Neural progenitor cell (in vitro differentiated cells): ENCODE measurements around the gene PSMG1. TPM values are rescaled to one million over a fixed set of nuclear protein-coding genes. Genes with fewer than 3 reads are reported as not detected.

Experiments
- DNase-seq: peaks from one replicate; pipeline ENCODE4 v3.0.0-alpha.2; 2016; ENCODE audit warnings: low spot score
- H2AFZ ChIP-seq: fragments of 200-600 bp; sonication (generic); replicated peaks from 2 replicates; pipeline ENCODE4 v1.6.1; 2016; ENCODE audit warnings: antibody characterized with exemption
- H3F3A ChIP-seq: fragments of 200-600 bp; sonication (generic); 2 replicates; pipeline ENCODE4 v1.6.1; 2016; ENCODE audit warnings: antibody characterized with exemption, low read depth
- H3K27ac ChIP-seq: fragments of 200-600 bp; sonication (generic); 2 replicates; pipeline ENCODE4 v1.5.1; 2016; ENCODE audit warnings: mild to moderate bottlenecking
- H3K27me3 ChIP-seq: fragments of 200-600 bp; sonication (generic); 2 replicates; pipeline ENCODE4 v1.6.1; 2016; ENCODE audit warnings: mild to moderate bottlenecking, moderate library complexity
- H3K36me3 ChIP-seq: fragments of 200-600 bp; sonication (generic); 2 replicates; pipeline ENCODE4 v1.5.1; 2016
- H3K4me1 ChIP-seq: fragments of 200-600 bp; sonication (generic); 2 replicates; pipeline ENCODE4 v1.6.1; 2016; ENCODE audit warnings: mixed run types
- H3K4me2 ChIP-seq: fragments of 200-600 bp; sonication (generic); 2 replicates; pipeline ENCODE4 v1.6.1; 2016
- H3K4me3 ChIP-seq: fragments of 200-600 bp; sonication (generic); 2 replicates; pipeline ENCODE4 v1.5.1; 2016
- H3K79me2 ChIP-seq: fragments of 200-600 bp; sonication (generic); 2 replicates; pipeline ENCODE4 v1.6.1; 2016; ENCODE audit warnings: low read depth
- H3K9ac ChIP-seq: fragments of 200-600 bp; sonication (generic); 2 replicates; pipeline ENCODE4 v1.6.1; 2016
- H3K9me3 ChIP-seq: fragments of 200-600 bp; sonication (generic); 2 replicates; pipeline ENCODE4 v1.5.1; 2016; ENCODE audit warnings: low read depth
- H4K20me1 ChIP-seq: fragments of 200-600 bp; sonication (generic); 2 replicates; pipeline ENCODE4 v1.6.1; 2016; ENCODE audit warnings: low read depth
- H3K27ac Mint-ChIP-seq: 3 replicates; pipeline ENCODE4 v1.8.0; 2021; ENCODE audit warnings: mixed read lengths
- H3K27me3 Mint-ChIP-seq: 2 replicates; pipeline ENCODE4 v1.8.0; 2022; ENCODE audit warnings: low read depth, mild to moderate bottlenecking, inconsistent platforms, moderate library complexity, mixed read lengths; ENCODE audit not compliant: insufficient read depth
- H3K36me3 Mint-ChIP-seq: 3 replicates; pipeline ENCODE4 v1.8.0; 2021; ENCODE audit warnings: mixed read lengths
- H3K4me1 Mint-ChIP-seq: 3 replicates; pipeline ENCODE4 v1.8.0; 2021; ENCODE audit warnings: mixed read lengths
- H3K4me3 Mint-ChIP-seq: 3 replicates; pipeline ENCODE4 v1.8.0; 2021; ENCODE audit warnings: mild to moderate bottlenecking, moderate library complexity, mixed read lengths
- H3K9me3 Mint-ChIP-seq: 3 replicates; pipeline ENCODE4 v1.8.0; 2020; ENCODE audit warnings: mixed read lengths
- EZH2 ChIP-seq: fragments of 200-600 bp; sonication (generic); IDR thresholded peaks from 2 replicates; pipeline ENCODE4 v1.6.1; 2017; ENCODE audit warnings: antibody characterized with exemption, mild to moderate bottlenecking, moderate library complexity
- EZH2phosphoT487 ChIP-seq: fragments of 200-600 bp; sonication (generic); IDR thresholded peaks from 2 replicates; pipeline ENCODE4 v1.6.1; 2017; ENCODE audit warnings: antibody characterized with exemption
- total RNA-seq: library from RNA; depleted of rRNA; stranded (reverse); fragments of >200 nt; gene quantifications from 2 replicates; pipeline ENCODE4 v1.2.3, GENCODE V29; 2015; ENCODE audit warnings: low replicate concordance
- TF ChIP-seq, protein P1 (sequence below): fragments of 200-600 bp; sonication (generic); IDR thresholded peaks from 2 replicates; pipeline ENCODE4 v1.5.1; 2017; ENCODE audit warnings: antibody characterized with exemption, mild to moderate bottlenecking

The PSMG1 gene
- total RNA-seq, 1 donor from 2014 or later, result 37.5 TPM

GRCh38 chr21:39175154-39175553 is 8.1 kb downstream of the PSMG1 start:
- H3K9me3 ChIP-seq, result no peaks in the 10 kb centered on the region

DNA sequence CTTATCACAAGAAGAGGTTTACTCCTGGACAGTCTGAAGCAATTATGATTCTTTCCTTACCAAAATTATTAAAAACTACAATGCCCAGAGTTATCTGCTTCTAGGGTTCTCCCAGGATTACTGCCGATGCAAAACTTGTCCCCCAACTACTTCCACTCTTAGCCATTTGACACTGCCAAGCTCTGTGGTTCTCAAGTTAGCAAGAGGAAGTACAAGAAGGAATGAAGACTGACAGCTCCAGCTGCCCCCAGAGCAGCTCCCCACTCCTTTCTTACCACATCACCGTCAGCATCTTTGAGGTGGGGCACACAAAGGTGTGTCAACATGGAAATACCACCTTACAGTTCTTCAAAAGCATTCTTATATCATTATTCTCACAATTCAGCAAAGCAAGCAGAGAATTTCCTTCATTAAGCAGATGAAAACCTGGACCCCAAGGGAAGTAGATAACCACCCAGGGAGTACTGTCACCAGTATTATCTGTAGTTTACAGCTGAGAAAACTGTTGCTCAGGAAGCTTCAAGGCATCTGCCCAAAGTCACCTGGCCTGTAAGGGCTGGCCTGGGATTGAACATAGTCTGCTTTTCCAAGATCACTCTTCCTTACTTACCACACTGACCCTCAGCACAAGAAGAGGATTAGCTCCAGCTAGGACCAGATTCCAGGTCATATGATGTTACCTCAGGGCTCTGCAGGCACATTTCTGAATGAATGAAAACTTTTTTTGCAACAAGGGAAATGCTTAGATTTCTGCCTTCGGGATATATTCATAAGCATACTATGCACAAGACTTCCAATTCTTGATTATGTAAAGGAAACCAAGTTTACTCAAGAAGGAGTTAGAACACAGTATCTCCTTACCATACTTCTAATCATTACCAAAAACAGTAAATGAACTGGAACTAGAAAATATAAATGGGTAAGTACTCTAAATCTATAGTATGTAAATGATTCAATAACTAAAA is 9.3 kb downstream of the PSMG1 start:
- Histone ChIP-seq H3K9me3 (no peaks in the 10 kb centered on the region), H3K4me1 (no peaks in the 10 kb centered on the region), H4K20me1 (no peaks in the 10 kb centered on the region), H3F3A (no peaks in the 10 kb centered on the region), H2AFZ (no peak overlapping the region), H3K4me3 (no peak overlapping the region), H3K9ac (no peak overlapping the region), H3K4me2 (no peak overlapping the region), H3K27ac (no peak overlapping the region), H3K27me3 (no peaks in the 10 kb centered on the region), H3K79me2 (no peaks in the 10 kb centered on the region), H3K36me3 (no peaks in the 10 kb centered on the region)
- no peak for DNase-seq
- Mint-ChIP-seq H3K27ac (no peak overlapping the region), H3K4me3 (no peak overlapping the region), H3K9me3 (peaks cover 2% of the 10 kb centered on the region), H3K4me1 (no peaks in the 10 kb centered on the region), H3K27me3 (peaks cover 3% of the 10 kb centered on the region), H3K36me3 (peaks cover 33% of the 10 kb centered on the region)
- no peak for TF ChIP-seq EZH2
- TF ChIP-seq EZH2phosphoT487, result no peak

More at GRCh38 chr21:39175154-39175553, 8.1 kb downstream of the PSMG1 start:
- no peak for DNase-seq
- H3F3A ChIP-seq, result no peaks in the 10 kb centered on the region
- Mint-ChIP-seq H3K27me3 (peaks cover 3% of the 10 kb centered on the region), H3K27ac (no peak overlapping the region), H3K36me3 (peaks cover 39% of the 10 kb centered on the region), H3K4me3 (no peak overlapping the region), H3K4me1 (no peaks in the 10 kb centered on the region), H3K9me3 (peaks cover 2% of the 10 kb centered on the region)
- no peaks in the 10 kb centered on the region for H4K20me1 ChIP-seq
- no peak overlapping the region for H3K9ac ChIP-seq
- H2AFZ ChIP-seq, result no peak overlapping the region
- no peak overlapping the region for H3K4me2 ChIP-seq
- no peak overlapping the region for H3K4me3 ChIP-seq
- no peak overlapping the region for H3K27ac ChIP-seq
- no peaks in the 10 kb centered on the region for H3K36me3 ChIP-seq
- no peaks in the 10 kb centered on the region for H3K4me1 ChIP-seq
- H3K79me2 ChIP-seq, result no peaks in the 10 kb centered on the region
- H3K27me3 ChIP-seq, result no peaks in the 10 kb centered on the region
- TF ChIP-seq EZH2phosphoT487, result no peak
- TF ChIP-seq, protein P1, sequence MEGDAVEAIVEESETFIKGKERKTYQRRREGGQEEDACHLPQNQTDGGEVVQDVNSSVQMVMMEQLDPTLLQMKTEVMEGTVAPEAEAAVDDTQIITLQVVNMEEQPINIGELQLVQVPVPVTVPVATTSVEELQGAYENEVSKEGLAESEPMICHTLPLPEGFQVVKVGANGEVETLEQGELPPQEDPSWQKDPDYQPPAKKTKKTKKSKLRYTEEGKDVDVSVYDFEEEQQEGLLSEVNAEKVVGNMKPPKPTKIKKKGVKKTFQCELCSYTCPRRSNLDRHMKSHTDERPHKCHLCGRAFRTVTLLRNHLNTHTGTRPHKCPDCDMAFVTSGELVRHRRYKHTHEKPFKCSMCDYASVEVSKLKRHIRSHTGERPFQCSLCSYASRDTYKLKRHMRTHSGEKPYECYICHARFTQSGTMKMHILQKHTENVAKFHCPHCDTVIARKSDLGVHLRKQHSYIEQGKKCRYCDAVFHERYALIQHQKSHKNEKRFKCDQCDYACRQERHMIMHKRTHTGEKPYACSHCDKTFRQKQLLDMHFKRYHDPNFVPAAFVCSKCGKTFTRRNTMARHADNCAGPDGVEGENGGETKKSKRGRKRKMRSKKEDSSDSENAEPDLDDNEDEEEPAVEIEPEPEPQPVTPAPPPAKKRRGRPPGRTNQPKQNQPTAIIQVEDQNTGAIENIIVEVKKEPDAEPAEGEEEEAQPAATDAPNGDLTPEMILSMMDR, result peak; percentile 51

DNA sequence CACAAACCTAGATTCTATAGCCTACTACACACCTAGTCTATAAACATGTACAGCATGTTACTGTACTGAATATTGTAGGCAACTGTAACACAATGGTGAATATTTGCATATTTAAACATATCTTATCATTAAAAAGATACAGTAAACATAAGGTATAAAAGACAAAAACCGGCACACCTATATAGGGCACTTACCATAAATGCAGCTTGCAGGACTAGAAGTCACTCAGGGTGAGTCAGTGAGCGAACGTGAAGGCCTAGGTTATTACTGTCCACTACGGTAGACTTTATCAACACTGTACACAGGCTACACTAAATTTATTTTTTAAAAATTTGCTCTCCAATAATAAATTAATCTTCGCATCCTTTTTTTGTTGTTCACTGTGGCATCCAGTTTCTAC is 13.3 kb downstream of the PSMG1 start:
- Histone ChIP-seq H3F3A (no peaks in the 10 kb centered on the region), H3K27me3 (no peaks in the 10 kb centered on the region), H3K36me3 (no peaks in the 10 kb centered on the region), H2AFZ (no peak overlapping the region), H3K9ac (no peak overlapping the region), H3K4me2 (no peak overlapping the region), H3K4me3 (no peak overlapping the region), H3K9me3 (no peaks in the 10 kb centered on the region), H3K27ac (no peak overlapping the region), H3K79me2 (no peaks in the 10 kb centered on the region), H3K4me1 (no peaks in the 10 kb centered on the region), H4K20me1 (no peaks in the 10 kb centered on the region)
- Mint-ChIP-seq H3K4me1 (no peaks in the 10 kb centered on the region), H3K9me3 (peaks cover 16% of the 10 kb centered on the region), H3K4me3 (no peak overlapping the region), H3K27ac (no peak overlapping the region), H3K27me3 (peaks cover 3% of the 10 kb centered on the region), H3K36me3 (peaks cover 24% of the 10 kb centered on the region)
- TF ChIP-seq, protein P1, result no peak
- TF ChIP-seq EZH2phosphoT487, result no peak
- no peak for TF ChIP-seq EZH2
- no peak for DNase-seq

GRCh38 chr21:39168800-39169199 is 14.5 kb downstream of the PSMG1 start:
- H3K4me3 ChIP-seq, result no peak overlapping the region
- no peak overlapping the region for H3K27ac Mint-ChIP-seq
- H3K36me3 ChIP-seq, result no peaks in the 10 kb centered on the region
- peaks cover 24% of the 10 kb centered on the region for H3K9me3 Mint-ChIP-seq
- H3K79me2 ChIP-seq, result no peaks in the 10 kb centered on the region
- peaks cover 23% of the 10 kb centered on the region for H3K36me3 Mint-ChIP-seq
- no peak overlapping the region for H3K9ac ChIP-seq
- no peak for TF ChIP-seq EZH2phosphoT487
- TF ChIP-seq, protein P1, result no peak
- TF ChIP-seq EZH2, result no peak
- H3K27me3 ChIP-seq, result no peaks in the 10 kb centered on the region
- peaks cover 3% of the 10 kb centered on the region for H3K27me3 Mint-ChIP-seq
- no peaks in the 10 kb centered on the region for H4K20me1 ChIP-seq
- H3K27ac ChIP-seq, result no peak overlapping the region
- H3K4me1 ChIP-seq, result no peaks in the 10 kb centered on the region
- H3K4me2 ChIP-seq, result no peak overlapping the region
- H3F3A ChIP-seq, result no peaks in the 10 kb centered on the region
- H3K4me3 Mint-ChIP-seq, result no peak overlapping the region
- DNase-seq, result no peak
- H3K9me3 ChIP-seq, result no peaks in the 10 kb centered on the region
- no peaks in the 10 kb centered on the region for H3K4me1 Mint-ChIP-seq
- H2AFZ ChIP-seq, result no peak overlapping the region
